Lower leg skin (tissue), 4 donors: ENCODE measurements around the gene RASA1. TPM values are rescaled to one million over a fixed set of nuclear protein-coding genes. Genes with fewer than 3 reads are reported as not detected.

Experiments used
- DNase-seq, 2 donors: peaks; one replicate each; pipeline ENCODE4 v3.0.0-alpha.2; 2019; ENCODE audit warnings: low spot score in 2 of 2
- H3K4me3 ChIP-seq: fragments of 200-600 bp; sonication (generic); 2 replicates; pipeline ENCODE4 v1.5.1; 2017; ENCODE audit warnings: mild to moderate bottlenecking, low read depth; ENCODE audit not compliant: poor library complexity, severe bottlenecking
- POLR2A ChIP-seq, 2 donors: fragments of 450-650 bp; IDR thresholded peaks; one replicate each; pipeline ENCODE4 v1.6.1; 2016 to 2017; ENCODE audit warnings: antibody characterized with exemption in 2 of 2, mild to moderate bottlenecking in 1 of 2, moderate library complexity in 1 of 2
- WGBS, 2 donors: methylation state at CpG; one replicate each; pipeline ENCODE4 v1.1.5; 2018; 5-methylcytosine and 5-hydroxymethylcytosine counted together
- intact Hi-C: fragments of 100-400 bp; cut with DNase I; formaldehyde crosslinking; loops from one replicate; pipeline ENCODE4 v1.15.0; 2023; ENCODE audit warnings: low total_unique reads
- total RNA-seq, 4 donors: library from RNA; depleted of rRNA; stranded (reverse); fragments of >200 nt; gene quantifications; one replicate each; pipeline ENCODE4 v1.1.0, GENCODE V29; 2016
- TF ChIP-seq, protein P1 (sequence below), 3 donors: fragments of 450-650 bp; IDR thresholded peaks; one replicate each; pipeline ENCODE4 v1.5.1; 2016; ENCODE audit warnings: antibody characterized with exemption in 3 of 3, mild to moderate bottlenecking in 3 of 3, moderate library complexity in 2 of 3

RASA1 gene
- total RNA-seq, 4 donors from 2014 or later: 25.8 to 29.7 (median 28.1) TPM

DNA sequence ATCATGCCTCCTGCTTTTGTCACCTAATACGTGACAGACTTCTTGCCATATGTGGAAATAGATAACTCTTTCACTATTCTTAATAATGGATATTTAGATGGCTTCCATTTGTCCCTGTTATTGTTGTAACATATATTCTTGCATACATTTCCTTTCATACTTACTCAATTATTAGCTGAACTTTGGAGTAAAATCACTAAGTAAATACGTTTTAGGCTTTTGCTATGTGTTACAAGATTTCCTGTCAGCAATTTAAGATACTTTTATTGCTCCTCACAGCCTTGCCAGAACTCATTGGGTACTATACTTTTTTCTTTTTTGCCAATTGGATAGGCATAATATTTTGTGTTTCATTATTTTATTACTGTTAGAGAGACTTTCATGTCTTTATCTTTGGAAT, 118.1 kb downstream of the RASA1 start:
- intact Hi-C loops: no loop called here
- no peak for DNase-seq
- no peak overlapping the region for H3K4me3 ChIP-seq
- no peak for TF ChIP-seq POLR2A (IDR thresholded peaks at IDR 0.05)
- TF ChIP-seq, protein P1, sequence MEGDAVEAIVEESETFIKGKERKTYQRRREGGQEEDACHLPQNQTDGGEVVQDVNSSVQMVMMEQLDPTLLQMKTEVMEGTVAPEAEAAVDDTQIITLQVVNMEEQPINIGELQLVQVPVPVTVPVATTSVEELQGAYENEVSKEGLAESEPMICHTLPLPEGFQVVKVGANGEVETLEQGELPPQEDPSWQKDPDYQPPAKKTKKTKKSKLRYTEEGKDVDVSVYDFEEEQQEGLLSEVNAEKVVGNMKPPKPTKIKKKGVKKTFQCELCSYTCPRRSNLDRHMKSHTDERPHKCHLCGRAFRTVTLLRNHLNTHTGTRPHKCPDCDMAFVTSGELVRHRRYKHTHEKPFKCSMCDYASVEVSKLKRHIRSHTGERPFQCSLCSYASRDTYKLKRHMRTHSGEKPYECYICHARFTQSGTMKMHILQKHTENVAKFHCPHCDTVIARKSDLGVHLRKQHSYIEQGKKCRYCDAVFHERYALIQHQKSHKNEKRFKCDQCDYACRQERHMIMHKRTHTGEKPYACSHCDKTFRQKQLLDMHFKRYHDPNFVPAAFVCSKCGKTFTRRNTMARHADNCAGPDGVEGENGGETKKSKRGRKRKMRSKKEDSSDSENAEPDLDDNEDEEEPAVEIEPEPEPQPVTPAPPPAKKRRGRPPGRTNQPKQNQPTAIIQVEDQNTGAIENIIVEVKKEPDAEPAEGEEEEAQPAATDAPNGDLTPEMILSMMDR (IDR thresholded peaks at IDR 0.05): no peak
- WGBS, 2 donors: 87 to 90% methylated on average over 2 of the region's 2 CpGs

DNA sequence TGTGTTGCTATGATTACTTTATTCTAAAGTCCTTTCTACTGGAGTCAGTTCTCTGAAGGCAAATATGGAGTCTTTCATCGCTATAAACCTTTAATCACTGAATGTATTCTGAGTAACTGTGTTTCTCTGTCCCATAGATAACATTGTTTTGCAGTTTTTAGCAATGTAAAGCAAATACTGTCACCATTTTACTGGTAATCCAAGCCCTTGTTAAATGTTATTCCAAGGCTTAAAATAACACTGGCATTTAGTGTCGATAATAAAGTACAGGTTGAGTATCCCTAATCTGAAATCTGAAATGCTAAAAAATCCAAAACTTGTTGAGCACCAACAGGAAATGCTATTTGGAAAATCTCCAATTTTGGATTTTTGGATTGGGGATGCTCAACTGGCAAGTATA, 120.4 kb downstream of the RASA1 start:
- WGBS, 2 donors: 84 to 85% methylated on average over 2 of the region's 2 CpGs
- TF ChIP-seq POLR2A (IDR thresholded peaks at IDR 0.05): no peak
- TF ChIP-seq, protein P1 (IDR thresholded peaks at IDR 0.05): no peak
- H3K4me3 ChIP-seq: no peak overlapping the region
- intact Hi-C loops: no loop called here
- DNase-seq: no peak

DNA sequence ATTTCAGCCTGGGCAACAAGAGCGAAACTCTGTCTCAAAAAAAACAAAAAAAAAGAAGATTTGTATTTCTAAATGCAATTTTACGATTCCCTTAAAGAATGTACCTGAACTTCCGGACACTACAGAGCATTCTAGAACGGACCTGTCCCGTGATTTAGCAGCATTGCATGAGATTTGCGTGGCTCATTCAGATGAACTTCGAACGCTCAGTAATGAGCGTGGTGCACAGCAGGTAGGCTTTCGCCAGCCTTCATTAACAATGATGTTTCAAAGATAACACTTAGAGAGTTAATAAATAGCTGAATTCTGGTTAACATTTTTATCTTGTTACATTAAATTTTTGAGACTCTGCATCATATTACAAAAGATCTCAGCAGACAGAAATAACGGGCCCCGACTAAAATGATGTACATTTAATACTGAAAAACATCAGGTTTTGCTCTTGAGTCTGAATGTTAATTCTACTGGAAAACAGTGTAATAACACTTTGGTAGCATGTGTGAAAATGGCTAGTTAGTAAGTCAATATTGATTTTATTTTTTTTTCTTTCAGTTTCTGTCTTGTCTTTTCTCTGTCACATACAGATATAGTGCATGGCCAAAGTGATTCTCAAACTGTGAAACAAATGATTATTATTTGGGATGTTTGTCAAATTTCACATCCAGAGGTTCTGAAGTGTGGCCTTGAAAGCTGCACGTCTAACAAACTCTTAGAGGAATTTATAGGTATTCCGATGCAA, 121.8 kb downstream of the RASA1 start:
- TF ChIP-seq POLR2A (IDR thresholded peaks at IDR 0.05): no peak
- TF ChIP-seq, protein P1 (IDR thresholded peaks at IDR 0.05): no peak
- 94% methylated on average over 14 of the region's 14 CpGs for WGBS, 2 donors
- DNase-seq: no peak
- intact Hi-C loops: no loop called here
- H3K4me3 ChIP-seq: no peak overlapping the region

DNA sequence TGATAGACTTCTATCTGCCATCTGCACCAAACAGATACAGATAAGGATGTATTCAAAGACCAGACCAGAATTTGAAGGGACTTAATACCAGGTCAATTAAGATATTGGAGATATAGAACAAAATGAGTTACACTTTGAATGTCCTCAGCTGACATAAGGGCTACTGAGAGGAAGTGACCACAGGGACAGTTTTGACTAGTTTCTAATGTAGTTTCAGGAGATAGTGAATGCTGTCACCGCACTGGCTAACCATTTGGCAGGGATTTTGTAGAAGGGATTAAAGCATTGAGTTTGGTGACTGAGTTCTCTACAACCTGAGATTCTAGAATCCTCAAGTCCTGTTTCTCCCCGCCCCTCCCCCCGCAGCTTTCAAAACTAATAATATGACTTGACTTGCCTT, 122.4 kb downstream of the RASA1 start:
- no peak overlapping the region for H3K4me3 ChIP-seq
- no peak for DNase-seq
- TF ChIP-seq, protein P1 (IDR thresholded peaks at IDR 0.05): no peak
- no peak for TF ChIP-seq POLR2A (IDR thresholded peaks at IDR 0.05)
- whole genome bisulfite sequencing, 2 donors: 95 to 96% methylated on average over 3 of the region's 3 CpGs
- intact Hi-C loops: no loop called here

DNA sequence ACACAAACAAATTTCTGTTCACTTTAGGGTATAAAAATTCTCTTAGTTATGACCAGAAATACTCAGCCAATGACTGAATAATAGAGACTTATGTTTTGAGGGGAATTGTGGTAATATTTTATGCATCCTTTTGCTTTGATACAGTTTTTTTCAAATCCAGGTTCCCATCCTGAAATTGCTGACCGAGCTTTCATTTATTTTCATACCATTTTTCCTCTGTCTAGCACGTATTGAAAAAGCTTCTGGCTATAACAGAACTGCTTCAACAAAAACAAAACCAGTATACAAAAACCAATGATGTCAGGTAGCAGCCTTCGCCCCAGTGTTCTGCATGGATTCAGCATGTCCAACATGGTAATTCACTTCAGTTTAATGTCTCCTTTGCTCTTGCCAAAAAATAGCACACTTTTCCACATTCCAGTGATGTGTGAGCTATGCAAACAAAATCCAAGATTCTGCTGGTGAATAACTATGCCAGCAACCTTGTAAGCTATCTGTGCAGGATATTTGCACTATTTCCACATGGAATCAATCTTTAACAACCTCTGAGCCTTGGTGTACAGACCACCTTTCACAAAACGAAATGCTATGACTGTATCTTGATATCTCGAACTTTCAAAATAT, 123.0 kb downstream of the RASA1 start:
- no peak overlapping the region for H3K4me3 ChIP-seq
- WGBS, 2 donors: 80 to 84% methylated on average over 5 of the region's 5 CpGs
- intact Hi-C loops: no loop called here
- DNase-seq: no peak
- no peak for TF ChIP-seq POLR2A (IDR thresholded peaks at IDR 0.05)
- TF ChIP-seq, protein P1 (IDR thresholded peaks at IDR 0.05): no peak
